Measurements from ENCODE around the gene PLEKHM1.

DNA sequence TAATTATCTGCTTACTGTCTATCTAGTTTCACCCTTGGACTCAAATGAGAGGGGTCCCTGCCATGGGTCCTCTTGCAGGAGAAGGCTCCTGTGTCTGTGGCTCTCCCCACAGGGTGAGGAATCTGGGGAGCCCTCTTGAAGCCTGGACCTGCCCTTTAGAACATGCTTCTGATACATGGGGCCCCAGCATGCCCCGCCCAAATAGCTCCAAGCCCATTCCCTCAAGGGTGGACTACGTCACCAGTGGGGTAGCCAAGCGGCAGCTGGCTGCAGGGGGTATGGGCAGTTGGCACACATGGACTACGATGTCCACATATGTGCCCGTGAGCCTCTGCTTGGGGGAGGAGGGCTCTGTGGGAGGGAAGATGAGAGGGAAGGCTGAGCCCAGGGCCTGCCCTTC is 97.1 kb downstream of the PLEKHM1 start:
- TF ChIP-seq, protein P1, sequence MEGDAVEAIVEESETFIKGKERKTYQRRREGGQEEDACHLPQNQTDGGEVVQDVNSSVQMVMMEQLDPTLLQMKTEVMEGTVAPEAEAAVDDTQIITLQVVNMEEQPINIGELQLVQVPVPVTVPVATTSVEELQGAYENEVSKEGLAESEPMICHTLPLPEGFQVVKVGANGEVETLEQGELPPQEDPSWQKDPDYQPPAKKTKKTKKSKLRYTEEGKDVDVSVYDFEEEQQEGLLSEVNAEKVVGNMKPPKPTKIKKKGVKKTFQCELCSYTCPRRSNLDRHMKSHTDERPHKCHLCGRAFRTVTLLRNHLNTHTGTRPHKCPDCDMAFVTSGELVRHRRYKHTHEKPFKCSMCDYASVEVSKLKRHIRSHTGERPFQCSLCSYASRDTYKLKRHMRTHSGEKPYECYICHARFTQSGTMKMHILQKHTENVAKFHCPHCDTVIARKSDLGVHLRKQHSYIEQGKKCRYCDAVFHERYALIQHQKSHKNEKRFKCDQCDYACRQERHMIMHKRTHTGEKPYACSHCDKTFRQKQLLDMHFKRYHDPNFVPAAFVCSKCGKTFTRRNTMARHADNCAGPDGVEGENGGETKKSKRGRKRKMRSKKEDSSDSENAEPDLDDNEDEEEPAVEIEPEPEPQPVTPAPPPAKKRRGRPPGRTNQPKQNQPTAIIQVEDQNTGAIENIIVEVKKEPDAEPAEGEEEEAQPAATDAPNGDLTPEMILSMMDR (IDR thresholded peaks at IDR 0.05), result no peak
- no peak for TF ChIP-seq ZFX (IDR thresholded peaks at IDR 0.05; ENCODE audit: borderline replicate concordance)
